ENCODE data around the gene MAD2L2.

Gene MAD2L2

GRCh38 chr1:11720033-11720376 lies 39.1 kb upstream of the MAD2L2 start:
- H3K36me3 ChIP-seq (ENCODE audit: control insufficient read depth in 2 of 2, insufficient read depth in 2 of 2, low read length in 2 of 2): no peaks in the 10 kb centered on the region
- H3K4me1 ChIP-seq (ENCODE audit: control insufficient read depth, insufficient read depth, low read length): peaks cover 25% of the 10 kb centered on the region
- no peak overlapping the region for H3K9ac ChIP-seq (ENCODE audit: low read length in 2 of 2)
- H3K9me3 ChIP-seq (ENCODE audit: control insufficient read depth in 2 of 2, low read length in 2 of 2): no peaks in the 10 kb centered on the region
- H3K27me3 ChIP-seq (ENCODE audit: control insufficient read depth in 1 of 2, insufficient read depth in 2 of 2, low read length in 2 of 2): peaks cover 0 to 2% of the 10 kb centered on the region in 2 donors
- H3K27ac ChIP-seq (ENCODE audit: low read length): no peak overlapping the region
- peak overlapping the region in 1 of 2 donors; percentile 51 for H3K4me3 ChIP-seq (ENCODE audit: low read length in 2 of 2)

GRCh38 chr1:11719313-11720032 lies 38.5 kb upstream of the MAD2L2 start:
- H3K9ac ChIP-seq (ENCODE audit: low read length in 2 of 2): peak overlapping the region in 1 of 2 donors; percentile 13
- peak overlapping the region; percentile 51 to 74 for H3K4me3 ChIP-seq (ENCODE audit: low read length in 2 of 2)
- H3K27ac ChIP-seq (ENCODE audit: low read length): no peak overlapping the region

GRCh38 chr1:11714831-11715575 lies 34.1 kb upstream of the MAD2L2 start:
- Histone ChIP-seq H3K9ac (ENCODE audit: low read length in 2 of 2) (no peak overlapping the region), H3K4me3 (ENCODE audit: low read length in 2 of 2) (no peak overlapping the region)

More at GRCh38 chr1:11719313-11720032, 38.5 kb upstream of the MAD2L2 start:
- H3K27me3 ChIP-seq (ENCODE audit: control insufficient read depth in 1 of 2, insufficient read depth in 2 of 2, low read length in 2 of 2): peaks cover 0 to 3% of the 10 kb centered on the region in 2 donors
- peaks cover 25% of the 10 kb centered on the region for H3K4me1 ChIP-seq (ENCODE audit: control insufficient read depth, insufficient read depth, low read length)
- H3K36me3 ChIP-seq (ENCODE audit: control insufficient read depth in 2 of 2, insufficient read depth in 2 of 2, low read length in 2 of 2): no peaks in the 10 kb centered on the region
- H3K9me3 ChIP-seq (ENCODE audit: control insufficient read depth in 2 of 2, low read length in 2 of 2): no peaks in the 10 kb centered on the region

GRCh38 chr1:11713095-11713494 lies 32.1 kb upstream of the MAD2L2 start:
- Histone ChIP-seq H3K4me1 (ENCODE audit: control insufficient read depth, insufficient read depth, low read length) (no peaks in the 10 kb centered on the region), H3K27ac (ENCODE audit: low read length) (no peak overlapping the region)

More at GRCh38 chr1:11714831-11715575, 34.1 kb upstream of the MAD2L2 start:
- H3K9me3 ChIP-seq (ENCODE audit: control insufficient read depth in 2 of 2, low read length in 2 of 2): no peaks in the 10 kb centered on the region
- H3K27ac ChIP-seq (ENCODE audit: low read length): no peak overlapping the region
- H3K27me3 ChIP-seq (ENCODE audit: control insufficient read depth in 1 of 2, insufficient read depth in 2 of 2, low read length in 2 of 2): peaks cover 0 to 5% of the 10 kb centered on the region in 2 donors
- no peaks in the 10 kb centered on the region for H3K36me3 ChIP-seq (ENCODE audit: control insufficient read depth in 2 of 2, insufficient read depth in 2 of 2, low read length in 2 of 2)
- peaks cover 9% of the 10 kb centered on the region for H3K4me1 ChIP-seq (ENCODE audit: control insufficient read depth, insufficient read depth, low read length)

GRCh38 chr1:11712285-11712684 lies 31.3 kb upstream of the MAD2L2 start:
- Histone ChIP-seq H3K27ac (ENCODE audit: low read length) (no peak overlapping the region), H3K36me3 (ENCODE audit: control insufficient read depth in 2 of 2, insufficient read depth in 2 of 2, low read length in 2 of 2) (no peaks in the 10 kb centered on the region), H3K4me3 (ENCODE audit: low read length in 2 of 2) (no peak overlapping the region), H3K9me3 (ENCODE audit: control insufficient read depth in 2 of 2, low read length in 2 of 2) (no peaks in the 10 kb centered on the region), H3K4me1 (ENCODE audit: control insufficient read depth, insufficient read depth, low read length) (no peaks in the 10 kb centered on the region), H3K9ac (ENCODE audit: low read length in 2 of 2) (no peak overlapping the region), H3K27me3 (ENCODE audit: control insufficient read depth in 1 of 2, insufficient read depth in 2 of 2, low read length in 2 of 2) (peaks cover 3 to 12% of the 10 kb centered on the region in 2 donors)

More at GRCh38 chr1:11713095-11713494, 32.1 kb upstream of the MAD2L2 start:
- H3K27me3 ChIP-seq (ENCODE audit: control insufficient read depth in 1 of 2, insufficient read depth in 2 of 2, low read length in 2 of 2): peaks cover 3 to 12% of the 10 kb centered on the region in 2 donors
- H3K9ac ChIP-seq (ENCODE audit: low read length in 2 of 2): no peak overlapping the region
- no peak overlapping the region for H3K4me3 ChIP-seq (ENCODE audit: low read length in 2 of 2)
- no peaks in the 10 kb centered on the region for H3K36me3 ChIP-seq (ENCODE audit: control insufficient read depth in 2 of 2, insufficient read depth in 2 of 2, low read length in 2 of 2)
- H3K9me3 ChIP-seq (ENCODE audit: control insufficient read depth in 2 of 2, low read length in 2 of 2): no peaks in the 10 kb centered on the region

- Histone ChIP-seq H3K9ac (ENCODE audit: low read length in 2 of 2) (no peak overlapping the region), H3K36me3 (ENCODE audit: control insufficient read depth in 2 of 2, insufficient read depth in 2 of 2, low read length in 2 of 2) (no peaks in the 10 kb centered on the region), H3K4me1 (ENCODE audit: control insufficient read depth, insufficient read depth, low read length) (no peaks in the 10 kb centered on the region), H3K27ac (ENCODE audit: low read length) (no peak overlapping the region), H3K27me3 (ENCODE audit: control insufficient read depth in 1 of 2, insufficient read depth in 2 of 2, low read length in 2 of 2) (peaks cover 3 to 12% of the 10 kb centered on the region in 2 donors), H3K9me3 (ENCODE audit: control insufficient read depth in 2 of 2, low read length in 2 of 2) (no peaks in the 10 kb centered on the region), H3K4me3 (ENCODE audit: low read length in 2 of 2) (no peak overlapping the region)
These were observed 30.5 kb upstream of the MAD2L2 start for GRCh38 chr1:11711490-11711889.

GRCh38 chr1:11708554-11709350 lies 27.8 kb upstream of the MAD2L2 start:
- peaks cover 9 to 10% of the 10 kb centered on the region in 2 donors for H3K27me3 ChIP-seq (ENCODE audit: control insufficient read depth in 1 of 2, insufficient read depth in 2 of 2, low read length in 2 of 2)
- no peaks in the 10 kb centered on the region for H3K36me3 ChIP-seq (ENCODE audit: control insufficient read depth in 2 of 2, insufficient read depth in 2 of 2, low read length in 2 of 2)
- no peak overlapping the region for H3K27ac ChIP-seq (ENCODE audit: low read length)
- no peaks in the 10 kb centered on the region for H3K4me1 ChIP-seq (ENCODE audit: control insufficient read depth, insufficient read depth, low read length)
- no peaks in the 10 kb centered on the region for H3K9me3 ChIP-seq (ENCODE audit: control insufficient read depth in 2 of 2, low read length in 2 of 2)
- H3K4me3 ChIP-seq (ENCODE audit: low read length in 2 of 2): no peak overlapping the region
- no peak overlapping the region for H3K9ac ChIP-seq (ENCODE audit: low read length in 2 of 2)

- H3K9me3 ChIP-seq (ENCODE audit: control insufficient read depth in 2 of 2, low read length in 2 of 2): no peaks in the 10 kb centered on the region
- H3K27ac ChIP-seq (ENCODE audit: low read length): no peak overlapping the region
- no peak overlapping the region for H3K4me3 ChIP-seq (ENCODE audit: low read length in 2 of 2)
- no peaks in the 10 kb centered on the region for H3K36me3 ChIP-seq (ENCODE audit: control insufficient read depth in 2 of 2, insufficient read depth in 2 of 2, low read length in 2 of 2)
- H3K4me1 ChIP-seq (ENCODE audit: control insufficient read depth, insufficient read depth, low read length): no peaks in the 10 kb centered on the region
- no peak overlapping the region for H3K9ac ChIP-seq (ENCODE audit: low read length in 2 of 2)
- peaks cover 9 to 14% of the 10 kb centered on the region in 2 donors for H3K27me3 ChIP-seq (ENCODE audit: control insufficient read depth in 1 of 2, insufficient read depth in 2 of 2, low read length in 2 of 2)
These were observed 26.8 kb upstream of the MAD2L2 start for GRCh38 chr1:11707621-11708276.

GRCh38 chr1:11706292-11706691 lies 25.3 kb upstream of the MAD2L2 start:
- peaks cover 9 to 13% of the 10 kb centered on the region in 2 donors for H3K27me3 ChIP-seq (ENCODE audit: control insufficient read depth in 1 of 2, insufficient read depth in 2 of 2, low read length in 2 of 2)

GRCh38 chr1:11705596-11705995 lies 24.6 kb upstream of the MAD2L2 start:
- H3K36me3 ChIP-seq (ENCODE audit: control insufficient read depth in 2 of 2, insufficient read depth in 2 of 2, low read length in 2 of 2): no peaks in the 10 kb centered on the region
- no peak overlapping the region for H3K27ac ChIP-seq (ENCODE audit: low read length)
- no peak overlapping the region for H3K9ac ChIP-seq (ENCODE audit: low read length in 2 of 2)
- no peak overlapping the region for H3K4me3 ChIP-seq (ENCODE audit: low read length in 2 of 2)
- H3K4me1 ChIP-seq (ENCODE audit: control insufficient read depth, insufficient read depth, low read length): peaks cover 10% of the 10 kb centered on the region
- H3K27me3 ChIP-seq (ENCODE audit: control insufficient read depth in 1 of 2, insufficient read depth in 2 of 2, low read length in 2 of 2): peaks cover 13 to 16% of the 10 kb centered on the region in 2 donors
- H3K9me3 ChIP-seq (ENCODE audit: control insufficient read depth in 2 of 2, low read length in 2 of 2): no peaks in the 10 kb centered on the region

More at GRCh38 chr1:11706292-11706691, 25.3 kb upstream of the MAD2L2 start:
- Histone ChIP-seq H3K36me3 (ENCODE audit: control insufficient read depth in 2 of 2, insufficient read depth in 2 of 2, low read length in 2 of 2) (no peaks in the 10 kb centered on the region), H3K9ac (ENCODE audit: low read length in 2 of 2) (no peak overlapping the region), H3K27ac (ENCODE audit: low read length) (no peak overlapping the region), H3K4me1 (ENCODE audit: control insufficient read depth, insufficient read depth, low read length) (peaks cover 7% of the 10 kb centered on the region), H3K4me3 (ENCODE audit: low read length in 2 of 2) (no peak overlapping the region), H3K9me3 (ENCODE audit: control insufficient read depth in 2 of 2, low read length in 2 of 2) (no peaks in the 10 kb centered on the region)
